Astrocyte of the cerebellum (primary cell): ENCODE data around the gene CNGB1.
"Not testable (repeated sequence)": the region's sequence is repeated elsewhere in the genome, so short reads cannot be mapped to it uniquely, and the experiment has no call there.

Experiments used
- DNase-seq: peaks from one replicate; pipeline ENCODE4 v3.0.0-alpha.2; 2011; ENCODE audit warnings: low read depth
- H3K4me3 ChIP-seq: 2 replicates; pipeline ENCODE4 v1.5.1; 2011; ENCODE audit warnings: mild to moderate bottlenecking, low read depth, low read length, moderate library complexity
- in situ Hi-C: cut with HindIII; loops from 2 replicates; pipeline ENCODE4 v1.10.0; 2017; ENCODE audit warnings: low sequenced_read_pairs
- TF ChIP-seq, protein P1 (sequence below): IDR thresholded peaks from 2 replicates; pipeline ENCODE4 v1.5.1; 2012; ENCODE audit warnings: low read length, low read depth, moderate library complexity, mild to moderate bottlenecking; ENCODE audit errors: missing control alignments

Gene CNGB1

DNA sequence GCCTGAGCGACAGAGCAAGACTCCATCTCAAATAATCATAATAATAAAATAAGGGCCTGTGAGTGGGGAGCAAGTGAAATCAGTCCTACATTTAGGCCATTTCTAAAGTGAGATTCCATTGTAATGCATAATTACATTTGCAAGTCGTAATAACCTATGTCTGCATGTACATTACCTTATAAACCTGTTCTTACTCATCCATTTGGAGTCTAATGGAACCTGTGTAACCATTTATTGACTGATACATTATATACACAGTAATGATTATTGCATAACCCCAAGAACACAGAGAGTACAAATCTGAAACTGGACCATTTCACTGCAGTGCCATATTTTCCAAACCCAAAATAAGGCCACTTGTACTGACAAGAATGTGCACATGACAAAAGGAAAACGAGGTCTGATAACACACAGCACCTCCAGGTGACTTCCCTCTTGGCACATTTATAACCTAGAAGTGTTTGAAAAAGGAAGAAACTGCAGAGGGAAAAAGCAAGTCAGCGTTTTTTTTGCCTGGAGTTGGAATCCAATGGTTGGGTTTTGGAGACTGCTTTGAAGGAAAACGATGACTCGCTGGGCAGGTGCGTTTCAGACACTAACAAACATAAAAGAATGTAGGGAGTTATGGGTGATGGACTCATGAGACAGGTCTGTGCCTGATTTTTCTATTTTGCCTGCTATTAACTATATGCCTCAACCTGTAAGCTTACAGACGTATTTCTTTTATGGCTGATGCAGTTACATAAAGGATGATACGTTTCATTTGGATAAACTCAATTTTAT lies 105.0 kb downstream of the CNGB1 start:
- no peak for DNase-seq
- in situ Hi-C loops: no loop called here
- TF ChIP-seq, protein P1, sequence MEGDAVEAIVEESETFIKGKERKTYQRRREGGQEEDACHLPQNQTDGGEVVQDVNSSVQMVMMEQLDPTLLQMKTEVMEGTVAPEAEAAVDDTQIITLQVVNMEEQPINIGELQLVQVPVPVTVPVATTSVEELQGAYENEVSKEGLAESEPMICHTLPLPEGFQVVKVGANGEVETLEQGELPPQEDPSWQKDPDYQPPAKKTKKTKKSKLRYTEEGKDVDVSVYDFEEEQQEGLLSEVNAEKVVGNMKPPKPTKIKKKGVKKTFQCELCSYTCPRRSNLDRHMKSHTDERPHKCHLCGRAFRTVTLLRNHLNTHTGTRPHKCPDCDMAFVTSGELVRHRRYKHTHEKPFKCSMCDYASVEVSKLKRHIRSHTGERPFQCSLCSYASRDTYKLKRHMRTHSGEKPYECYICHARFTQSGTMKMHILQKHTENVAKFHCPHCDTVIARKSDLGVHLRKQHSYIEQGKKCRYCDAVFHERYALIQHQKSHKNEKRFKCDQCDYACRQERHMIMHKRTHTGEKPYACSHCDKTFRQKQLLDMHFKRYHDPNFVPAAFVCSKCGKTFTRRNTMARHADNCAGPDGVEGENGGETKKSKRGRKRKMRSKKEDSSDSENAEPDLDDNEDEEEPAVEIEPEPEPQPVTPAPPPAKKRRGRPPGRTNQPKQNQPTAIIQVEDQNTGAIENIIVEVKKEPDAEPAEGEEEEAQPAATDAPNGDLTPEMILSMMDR: no peak
- H3K4me3 ChIP-seq: no peak overlapping the region

DNA sequence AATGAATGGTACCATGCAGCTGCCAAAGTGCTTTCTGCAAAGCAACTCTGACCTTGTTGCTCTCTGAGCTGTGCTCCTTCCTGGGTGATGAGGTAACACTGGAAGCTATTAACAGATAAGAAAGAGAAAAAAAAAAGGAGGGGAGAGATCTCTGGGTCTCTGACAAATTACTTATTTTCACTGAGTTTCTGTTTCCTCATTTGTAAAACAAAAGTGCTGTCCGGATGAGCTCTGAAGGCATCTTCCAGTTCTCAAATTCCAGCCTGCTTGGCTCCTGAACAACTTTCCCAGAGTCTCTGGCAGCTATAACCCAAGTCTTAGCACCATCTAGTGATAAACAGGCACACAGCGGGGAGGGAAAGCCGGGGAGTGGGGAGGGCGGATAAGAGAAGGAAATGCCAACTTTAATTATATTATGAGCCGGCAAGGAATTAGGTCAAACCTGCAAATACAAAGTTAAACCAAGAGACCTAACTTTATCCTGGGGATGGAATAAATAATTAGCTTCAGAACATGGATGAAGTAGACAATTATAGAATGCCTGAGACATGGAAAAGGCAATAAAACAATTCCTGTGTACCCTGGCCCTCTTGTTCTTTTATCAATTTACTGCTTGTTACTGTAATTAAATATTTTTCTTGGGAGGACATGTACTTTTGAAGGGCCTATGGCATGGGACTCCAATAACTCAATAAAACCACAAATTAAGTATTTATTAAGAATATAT lies 107.3 kb downstream of the CNGB1 start:
- in situ Hi-C loops: no loop called here
- peak; percentile 73 for DNase-seq
- TF ChIP-seq, protein P1: peak; percentile 68
- H3K4me3 ChIP-seq: no peak overlapping the region

DNA sequence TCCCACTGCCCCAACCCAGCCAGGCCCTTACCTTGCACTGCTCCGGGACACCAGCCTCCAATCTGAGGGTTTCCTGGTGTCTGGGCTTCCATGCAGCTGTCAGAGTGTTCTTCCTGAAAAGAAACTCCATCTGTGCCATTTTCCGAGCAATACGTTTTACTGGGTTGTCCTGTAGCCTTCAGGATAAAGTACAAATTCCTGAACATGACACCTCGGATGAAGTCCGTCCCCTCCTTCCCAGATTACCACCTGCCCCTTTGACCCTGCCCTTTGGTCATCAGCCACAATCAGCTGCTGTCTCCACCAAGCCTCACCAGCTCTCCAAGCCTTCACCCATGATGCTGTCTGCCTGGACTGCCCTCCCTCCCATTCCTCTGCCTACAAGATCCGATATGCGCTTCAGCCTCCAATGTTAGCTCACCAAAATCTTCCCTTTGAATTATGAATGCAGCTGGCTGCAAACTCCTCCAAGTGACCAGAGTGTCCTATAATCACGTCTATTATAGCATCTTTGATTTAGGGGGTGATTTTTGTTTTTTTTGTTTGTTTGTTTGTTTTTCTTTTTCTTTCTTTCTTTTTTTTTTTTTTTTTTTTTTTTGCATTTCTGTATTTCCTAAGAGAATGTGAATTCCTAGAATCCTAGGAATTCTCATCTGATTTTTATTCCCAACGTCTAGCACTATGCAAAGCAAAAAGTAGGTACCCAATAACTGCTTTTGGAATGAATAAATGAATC lies 108.1 kb downstream of the CNGB1 start:
- H3K4me3 ChIP-seq: no peak overlapping the region
- in situ Hi-C loops: no loop called here
- TF ChIP-seq, protein P1: no peak
- no peak for DNase-seq

DNA sequence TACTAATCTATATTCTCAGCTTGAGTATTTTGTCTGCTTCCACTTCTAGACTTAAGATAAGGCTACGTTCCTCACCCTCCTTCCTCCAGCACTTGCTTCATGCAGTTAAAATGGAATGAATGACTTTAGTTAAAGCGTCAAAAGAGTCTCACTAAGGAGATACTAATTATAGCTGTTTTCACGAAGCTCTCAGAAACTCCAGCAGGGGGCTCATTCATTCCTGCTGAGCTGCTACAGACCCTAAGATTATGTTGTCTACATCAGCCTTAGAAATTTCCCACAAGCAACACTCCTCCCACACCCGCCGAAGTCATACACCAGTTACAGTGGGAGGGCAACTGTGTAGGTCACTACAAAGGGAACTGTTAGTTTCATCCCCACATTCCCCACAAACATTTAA lies 111.6 kb downstream of the CNGB1 start:
- in situ Hi-C loops: no loop called here
- DNase-seq: no peak
- TF ChIP-seq, protein P1: peak; percentile 31
- H3K4me3 ChIP-seq: no peak overlapping the region

DNA sequence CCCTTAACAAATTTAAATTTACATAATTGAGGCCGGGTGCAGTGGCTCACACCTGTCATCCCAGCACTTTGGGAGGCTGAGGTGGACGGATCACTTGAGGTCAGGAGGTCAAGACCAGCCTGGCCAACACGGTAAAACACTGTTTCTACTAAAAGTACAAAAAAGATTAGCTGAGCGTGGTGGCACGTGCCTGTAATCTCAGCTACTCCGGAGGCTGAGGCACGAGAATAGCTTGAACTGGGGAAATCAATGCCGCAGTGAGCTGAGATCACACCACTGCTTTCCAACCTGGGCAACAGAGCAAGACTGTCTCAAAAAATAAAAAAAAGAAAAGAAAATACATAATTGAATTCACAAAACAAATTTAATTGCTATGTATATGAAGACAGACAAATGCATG lies 112.3 kb downstream of the CNGB1 start:
- in situ Hi-C loops: no loop called here
- TF ChIP-seq, protein P1: no peak
- H3K4me3 ChIP-seq: no peak overlapping the region
- no peak for DNase-seq

DNA sequence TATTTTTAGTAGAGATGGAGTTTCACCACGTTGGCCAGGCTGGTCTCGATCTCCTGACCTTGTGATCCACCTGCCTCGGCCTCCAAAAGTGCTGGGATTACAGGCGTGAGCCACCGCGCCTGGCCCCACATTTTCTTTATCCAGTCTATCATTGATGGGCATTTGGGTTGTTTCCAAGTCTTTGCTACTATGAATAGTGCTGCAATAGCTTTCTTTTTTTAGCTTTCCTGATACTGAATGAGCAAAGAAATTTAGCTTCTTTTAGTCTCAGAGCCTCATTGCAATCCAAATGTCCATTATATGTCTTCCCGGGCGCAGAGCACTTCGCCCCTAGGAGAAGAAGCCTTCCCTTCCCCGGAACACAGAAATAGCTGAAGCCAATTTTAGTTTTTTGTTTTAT lies 112.9 kb downstream of the CNGB1 start:
- in situ Hi-C loops, H3K4me3 ChIP-seq, DNase-seq: not testable (repeated sequence)
